ENCODE results near the gene THBS1. TPM values are rescaled to one million over a fixed set of nuclear protein-coding genes. Genes with fewer than 3 reads are reported as not detected.

The THBS1 gene
- total and polyA plus RNA-seq, 7 donors: 3.3 to 40.1 (median 9.7) TPM

GRCh38 chr15:39644136-39644535, 63.3 kb downstream of the THBS1 start:
- Histone ChIP-seq H3K4me3 (no peak overlapping the region), H3K27me3 (ENCODE audit: insufficient read depth in 3 of 3, low read length in 2 of 3) (no peaks in the 10 kb centered on the region), H3K4me1 (no peaks in the 10 kb centered on the region), H3K9me3 (no peaks in the 10 kb centered on the region), H3K27ac (no peak overlapping the region), H3K36me3 (ENCODE audit: insufficient read depth in 1 of 2, low read depth in 1 of 2) (peaks cover 0 to 2% of the 10 kb centered on the region in 2 donors)
- intact Hi-C loops (cut with DNase I): no loop called here
- DNase-seq: no peak
- no peak for ATAC-seq
- 38 to 49% (median 38%) methylated on average over 13 of the region's 13 CpGs for WGBS, 3 donors
- no peak for TF ChIP-seq CTCF (IDR thresholded peaks at IDR 0.05)

- Histone ChIP-seq H3K27me3 (ENCODE audit: insufficient read depth in 3 of 3, low read length in 2 of 3) (no peaks in the 10 kb centered on the region), H3K27ac (no peak overlapping the region), H3K36me3 (ENCODE audit: insufficient read depth in 1 of 2, low read depth in 1 of 2) (no peaks in the 10 kb centered on the region), H3K4me3 (no peak overlapping the region), H3K4me1 (no peaks in the 10 kb centered on the region), H3K9me3 (no peaks in the 10 kb centered on the region)
- TF ChIP-seq CTCF (IDR thresholded peaks at IDR 0.05): no peak
- DNase-seq: no peak
- WGBS, 3 donors: 60 to 73% (median 62%) methylated on average over 18 to 20 of the region's 20 CpGs
- intact Hi-C loops (cut with DNase I): no loop called here
- ATAC-seq: no peak
Measured at GRCh38 chr15:39645138-39645975, 64.5 kb downstream of the THBS1 start.

- H3K4me1 ChIP-seq: no peaks in the 10 kb centered on the region
- no peak overlapping the region for H3K4me3 ChIP-seq
- 89 to 97% (median 89%) methylated on average over 2 of the region's 2 CpGs for WGBS, 3 donors
- no peaks in the 10 kb centered on the region for H3K9me3 ChIP-seq
- no peak for TF ChIP-seq CTCF (IDR thresholded peaks at IDR 0.05)
- DNase-seq: no peak
- no peak for ATAC-seq
- no peaks in the 10 kb centered on the region for H3K36me3 ChIP-seq (ENCODE audit: insufficient read depth in 1 of 2, low read depth in 1 of 2)
- peaks cover 0 to 2% (median 0%) of the 10 kb centered on the region in 3 donors for H3K27me3 ChIP-seq (ENCODE audit: insufficient read depth in 3 of 3, low read length in 2 of 3)
- H3K27ac ChIP-seq: no peak overlapping the region
- intact Hi-C loops (cut with DNase I): no loop called here
Measured at GRCh38 chr15:39645976-39646257, 65.0 kb downstream of the THBS1 start.

- no peak for TF ChIP-seq CTCF (IDR thresholded peaks at IDR 0.05)
- no peak for DNase-seq
- intact Hi-C loops (cut with DNase I): no loop called here
Measured at GRCh38 chr15:39646425-39646824, 65.5 kb downstream of the THBS1 start.

More at GRCh38 chr15:39646425-39646824, 65.5 kb downstream of the THBS1 start:
- Histone ChIP-seq H3K27me3 (ENCODE audit: insufficient read depth in 3 of 3, low read length in 2 of 3) (peaks cover 0 to 2% (median 0%) of the 10 kb centered on the region in 3 donors), H3K4me3 (no peak overlapping the region), H3K9me3 (no peaks in the 10 kb centered on the region), H3K36me3 (ENCODE audit: insufficient read depth in 1 of 2, low read depth in 1 of 2) (no peaks in the 10 kb centered on the region), H3K4me1 (no peaks in the 10 kb centered on the region), H3K27ac (no peak overlapping the region)
- no peak for ATAC-seq
- WGBS, 3 donors: 95 to 99% (median 98%) methylated on average over 5 of the region's 5 CpGs

Other genes starting within 250 kb of the THBS1 start
- gene FSIP1, start 201.8 kb downstream of the THBS1 start, total RNA-seq: 1 to 10 TPM in 2 of 4 donors, under 1 TPM in 1, not detected in 1; 0.68 to 2.4 (median 1.2) TPM
- gene FSIP1, start 201.8 kb downstream of the THBS1 start, polyA plus RNA-seq: under 1 TPM; 0.04 to 0.59 (median 0.07) TPM